OCI-M2 (cell line): ENCODE measurements around the gene EIF3F.

Experiments
- DNase-seq: peaks from one replicate; lab custom pipeline; 2025; ENCODE audit not compliant: unreplicated experiment; lab: John Stamatoyannopoulos, UW

EIF3F gene

GRCh38 chr11:8036002-8036802, 49.1 kb downstream of the EIF3F start:
- DNase-seq = no peak

DNA sequence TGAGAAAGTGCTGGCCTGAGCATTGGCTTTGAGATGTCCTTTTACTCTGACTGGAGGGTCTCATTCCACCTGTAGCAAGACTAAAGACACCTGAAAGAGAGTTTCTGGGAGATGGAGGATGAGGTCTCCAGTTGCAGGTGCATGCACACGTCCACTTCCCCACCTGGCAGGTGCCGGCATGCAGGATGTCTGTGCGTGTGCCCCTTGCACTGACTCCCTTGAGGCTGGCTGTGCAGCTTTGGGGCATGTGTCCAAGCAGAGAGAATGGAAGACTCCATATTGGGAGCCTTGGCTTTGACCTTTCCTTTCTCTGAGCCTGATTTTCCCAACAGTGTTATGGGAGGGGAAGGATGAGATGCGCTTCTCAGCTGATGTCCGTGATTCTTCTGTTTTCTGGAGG, 49.8 kb downstream of the EIF3F start:
- no peak for DNase-seq

DNA sequence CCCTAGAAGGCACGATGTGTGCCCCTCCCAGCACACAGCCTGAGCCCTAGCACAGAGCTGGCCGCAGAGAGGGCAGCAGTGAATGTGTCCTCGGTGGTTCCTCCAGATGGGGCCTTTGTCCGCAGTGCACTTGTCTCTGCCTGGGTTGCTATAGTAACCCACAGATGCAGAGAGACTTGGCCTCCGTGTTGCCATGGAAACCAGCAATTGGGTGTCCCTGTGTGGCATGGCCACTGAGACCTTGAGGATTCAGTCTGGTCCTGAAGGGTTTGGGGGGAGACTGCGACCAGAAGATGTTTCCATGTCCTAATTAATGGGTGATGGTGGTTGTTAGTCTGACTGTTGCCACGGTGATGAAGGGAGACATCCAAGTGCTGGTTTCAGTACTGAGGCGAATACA, 51.3 kb downstream of the EIF3F start:
- no peak for DNase-seq

DNA sequence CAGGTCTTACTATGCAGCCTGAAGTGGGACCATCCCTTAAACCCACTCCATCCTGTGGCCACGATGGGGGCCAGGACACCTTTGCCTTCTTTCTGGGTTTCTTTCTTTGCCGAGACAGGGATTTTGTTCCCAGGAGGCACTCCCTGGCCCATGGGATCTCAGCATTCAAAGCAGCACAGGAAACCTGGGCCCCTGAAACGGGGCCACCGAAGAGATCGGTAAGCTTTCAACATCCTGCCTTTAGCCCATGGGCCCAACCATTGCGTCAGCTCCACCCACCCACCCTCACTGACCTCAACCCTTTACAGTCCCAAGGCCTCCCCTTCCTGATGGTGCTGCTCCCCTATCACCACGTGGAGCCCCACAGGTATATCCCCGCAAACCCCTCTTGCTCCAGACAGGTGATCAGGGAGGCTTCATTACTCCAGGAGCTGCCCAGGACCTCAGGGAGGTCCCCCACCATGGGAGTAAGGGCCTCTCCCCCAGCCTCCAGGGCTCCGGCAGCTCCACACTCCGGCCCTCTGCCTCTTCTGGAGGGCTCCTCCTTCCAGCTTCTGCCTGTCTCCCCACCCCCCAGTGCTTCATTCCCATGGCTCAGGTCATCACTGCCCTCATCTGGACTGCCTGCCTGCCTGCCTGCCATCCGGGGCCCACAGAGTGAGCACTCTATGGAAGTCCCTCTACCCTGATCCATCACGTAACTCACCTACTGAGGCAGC, 51.8 kb downstream of the EIF3F start:
- DNase-seq = no peak

- no peak for DNase-seq
Measured at GRCh38 chr11:8039530-8040260, 52.6 kb downstream of the EIF3F start.

DNA sequence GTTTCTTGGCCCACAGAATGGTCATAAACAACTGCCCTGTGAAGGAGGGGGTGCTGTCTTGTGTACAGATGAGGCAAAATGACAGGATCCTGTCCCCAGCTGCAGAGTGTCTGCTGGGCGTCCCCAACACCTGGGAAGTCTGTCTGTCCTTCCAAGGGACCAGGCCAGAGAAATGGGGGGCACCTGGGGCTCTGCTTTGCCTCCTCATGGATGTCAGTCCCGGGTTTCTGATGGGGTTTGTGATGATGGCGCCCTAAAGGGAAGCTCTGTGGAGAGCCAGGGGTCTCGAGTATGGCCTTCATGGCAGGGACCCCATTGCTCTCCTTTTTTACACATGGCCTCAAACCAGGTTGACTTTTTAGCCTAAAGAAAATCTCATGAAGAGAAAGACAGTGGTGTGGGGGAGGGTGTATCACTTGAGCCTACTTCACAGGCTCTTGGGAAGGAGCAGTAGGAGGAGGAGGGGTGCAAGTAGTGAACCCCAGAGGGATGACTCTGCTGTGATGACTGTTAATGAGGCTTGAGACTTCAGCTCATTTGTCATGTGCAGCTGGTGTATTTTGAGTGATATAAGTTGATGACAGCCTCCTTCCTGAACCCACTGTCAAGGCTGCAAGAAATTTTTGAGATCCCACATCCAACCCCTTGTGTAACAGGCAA, 53.3 kb downstream of the EIF3F start:
- no peak for DNase-seq

DNA sequence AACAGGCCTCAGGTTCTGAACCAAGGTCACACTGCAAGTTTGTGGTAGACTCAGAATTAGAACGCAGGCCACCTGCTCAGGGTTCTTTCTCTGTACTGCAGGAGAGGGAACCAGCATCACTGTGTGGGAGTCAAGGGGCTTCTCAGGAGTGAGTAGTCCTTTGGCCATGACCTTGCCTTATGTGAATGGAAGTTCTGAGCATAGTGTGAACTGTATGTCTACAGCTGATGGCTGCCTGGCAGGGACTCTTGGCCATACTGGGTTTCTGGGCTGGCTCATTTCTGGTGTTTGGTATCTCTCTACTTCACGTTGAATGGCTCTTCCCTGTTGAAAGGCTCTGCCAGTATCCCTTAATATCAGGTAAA, 53.8 kb downstream of the EIF3F start:
- DNase-seq = no peak

GRCh38 chr11:8041576-8041975, 54.4 kb downstream of the EIF3F start:
- no peak for DNase-seq

DNA sequence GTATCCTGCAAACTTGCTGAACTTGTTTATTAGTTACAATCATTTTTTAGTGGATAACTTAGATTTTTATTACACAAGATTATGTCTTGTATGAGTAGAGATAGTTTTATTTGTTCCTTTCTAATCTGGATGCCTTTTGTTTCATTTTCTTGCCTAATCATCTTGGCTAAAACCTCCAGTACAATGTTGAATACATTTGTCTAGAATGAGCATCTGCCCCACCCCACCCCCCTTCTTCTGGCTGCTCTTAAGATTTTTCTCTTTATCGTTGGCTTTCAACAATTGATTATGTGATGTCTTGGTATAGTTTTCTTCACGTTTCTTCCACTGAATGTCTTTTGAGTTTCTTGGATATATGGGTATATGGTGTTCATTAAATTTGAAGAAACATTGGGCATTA, 56.6 kb downstream of the EIF3F start:
- no peak for DNase-seq

- DNase-seq = no peak
Measured at GRCh38 chr11:8045839-8046238, 58.7 kb downstream of the EIF3F start.

GRCh38 chr11:8047382-8047781, 60.2 kb downstream of the EIF3F start:
- no peak for DNase-seq

GRCh38 chr11:8049084-8049483, 61.9 kb downstream of the EIF3F start:
- no peak for DNase-seq
